Activated naive CD8-positive, alpha-beta T cell (primary cell): ENCODE data around the gene RXRA.

Source experiments
- H3K27ac Mint-ChIP-seq: one replicate; pipeline ENCODE4 v1.8.0; 2021; ENCODE audit warnings: mixed read lengths
- H3K27me3 Mint-ChIP-seq: one replicate; pipeline ENCODE4 v1.8.0; 2021; ENCODE audit warnings: mixed read lengths
- H3K36me3 Mint-ChIP-seq: one replicate; pipeline ENCODE4 v1.8.0; 2021; ENCODE audit warnings: mixed read lengths
- H3K4me1 Mint-ChIP-seq: one replicate; pipeline ENCODE4 v1.8.0; 2021; ENCODE audit warnings: low read depth, mixed read lengths
- H3K4me3 Mint-ChIP-seq: one replicate; pipeline ENCODE4 v1.8.0; 2021; ENCODE audit warnings: mild to moderate bottlenecking, mixed read lengths
- H3K9me3 Mint-ChIP-seq: one replicate; pipeline ENCODE4 v1.8.0; 2021; ENCODE audit warnings: low read depth, mixed read lengths

The RXRA gene

DNA sequence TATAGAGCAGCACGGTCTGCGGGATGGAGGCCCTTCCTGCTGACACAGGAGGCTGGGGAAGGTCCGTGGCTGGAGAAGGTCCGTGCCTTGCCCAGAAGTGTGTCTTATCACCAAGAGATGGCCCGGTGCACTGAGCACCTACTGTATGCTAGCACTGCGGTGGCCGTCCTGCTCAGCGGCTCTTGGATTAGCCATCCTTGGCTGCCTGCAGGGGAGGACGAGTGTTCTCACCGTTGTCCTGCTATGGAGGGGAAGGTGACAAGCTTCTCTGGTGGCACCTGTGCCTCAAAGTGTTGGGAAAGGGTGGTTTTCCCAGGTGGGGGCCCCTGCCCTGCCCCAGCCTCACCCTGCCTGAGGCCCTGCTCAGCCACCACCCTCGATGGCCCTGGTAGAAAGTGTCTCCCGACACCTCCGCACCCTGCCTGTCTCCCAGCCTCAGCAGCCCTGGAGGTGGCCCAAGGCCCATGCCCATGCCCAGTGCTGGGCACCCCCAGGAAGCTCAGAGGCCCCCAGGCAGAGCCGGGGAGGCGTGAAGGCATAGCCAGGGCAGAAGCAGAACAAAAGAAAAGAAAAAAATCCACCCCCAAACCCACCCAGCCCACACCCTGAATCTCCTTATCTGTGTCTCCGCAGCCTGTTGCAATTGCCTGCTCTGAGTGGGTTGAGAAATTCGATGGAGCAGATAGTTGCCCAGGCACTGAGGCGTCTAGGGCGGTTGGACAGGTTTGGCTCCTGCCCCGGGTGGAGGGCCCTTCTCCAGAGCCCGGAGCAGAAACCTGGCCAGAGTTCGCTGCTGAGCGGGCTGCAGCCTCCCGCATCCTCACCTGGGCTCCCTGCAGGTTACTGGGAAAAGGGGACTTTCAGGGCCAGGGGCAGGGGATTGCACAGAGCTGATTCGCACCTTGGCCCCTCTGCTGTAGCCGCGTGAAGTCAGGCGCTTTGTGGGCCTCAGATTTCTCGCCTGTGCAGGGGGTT, 30.5 kb downstream of the RXRA start:
- Mint-ChIP-seq H3K27me3 (no peaks in the 10 kb centered on the region), H3K4me3 (no peak overlapping the region), H3K36me3 (no peaks in the 10 kb centered on the region), H3K27ac (no peak overlapping the region), H3K4me1 (no peaks in the 10 kb centered on the region), H3K9me3 (no peaks in the 10 kb centered on the region)

DNA sequence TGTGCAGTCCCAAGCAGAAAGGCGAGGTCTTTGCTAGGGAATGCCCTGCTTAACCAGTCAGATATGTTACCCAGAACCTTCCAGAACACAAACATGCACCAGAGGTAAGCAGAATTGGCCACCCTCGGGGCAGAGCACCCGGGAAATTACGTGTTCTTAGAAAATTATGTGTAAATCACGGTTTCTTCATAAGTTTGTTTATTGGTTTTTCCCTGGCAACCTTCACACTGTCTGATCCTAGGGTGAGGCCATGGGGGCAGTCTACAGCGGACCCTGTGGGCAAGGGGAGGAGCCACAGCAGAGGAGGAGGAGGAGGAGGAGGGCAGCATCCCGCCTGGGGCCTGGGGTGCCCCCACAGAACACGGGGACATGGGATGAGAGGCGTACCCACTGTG, 31.4 kb downstream of the RXRA start:
- Mint-ChIP-seq H3K4me3 (no peak overlapping the region), H3K27me3 (no peaks in the 10 kb centered on the region), H3K4me1 (no peaks in the 10 kb centered on the region), H3K36me3 (no peaks in the 10 kb centered on the region), H3K27ac (no peak overlapping the region), H3K9me3 (no peaks in the 10 kb centered on the region)

DNA sequence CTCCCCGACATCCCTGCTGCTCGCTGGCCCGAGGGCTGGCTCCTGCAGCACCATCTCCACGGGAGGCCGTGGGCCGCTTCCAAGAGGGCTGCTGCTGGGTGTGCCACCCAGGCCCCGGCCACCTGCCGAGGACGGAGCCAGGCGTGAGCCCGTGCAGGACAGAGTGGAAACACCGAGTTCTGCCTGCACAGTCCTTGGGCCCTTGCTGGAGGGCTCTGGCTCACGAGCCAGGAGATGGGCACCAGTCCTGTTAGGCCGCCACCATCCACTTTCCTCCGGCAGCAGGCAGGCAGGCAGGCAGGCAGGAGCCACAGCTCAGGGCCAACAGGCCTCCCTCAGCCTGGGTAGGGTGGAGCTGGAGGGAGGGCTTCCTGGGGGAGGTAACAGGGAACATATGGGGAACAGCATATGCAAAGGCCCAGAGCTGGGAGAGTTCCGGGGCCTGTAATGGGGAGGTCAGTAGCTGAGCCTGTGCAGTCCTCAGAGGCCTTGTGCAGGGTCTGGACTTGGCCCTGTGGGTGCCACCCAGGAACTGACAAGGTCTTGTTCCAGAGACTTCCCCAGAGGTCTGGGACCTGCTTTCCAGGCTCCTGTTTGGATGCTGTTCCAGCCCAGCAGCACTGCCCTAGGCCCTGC, 31.9 kb downstream of the RXRA start:
- Mint-ChIP-seq H3K4me3 (no peak overlapping the region), H3K4me1 (no peaks in the 10 kb centered on the region), H3K27me3 (no peaks in the 10 kb centered on the region), H3K36me3 (no peaks in the 10 kb centered on the region), H3K27ac (no peak overlapping the region), H3K9me3 (no peaks in the 10 kb centered on the region)

DNA sequence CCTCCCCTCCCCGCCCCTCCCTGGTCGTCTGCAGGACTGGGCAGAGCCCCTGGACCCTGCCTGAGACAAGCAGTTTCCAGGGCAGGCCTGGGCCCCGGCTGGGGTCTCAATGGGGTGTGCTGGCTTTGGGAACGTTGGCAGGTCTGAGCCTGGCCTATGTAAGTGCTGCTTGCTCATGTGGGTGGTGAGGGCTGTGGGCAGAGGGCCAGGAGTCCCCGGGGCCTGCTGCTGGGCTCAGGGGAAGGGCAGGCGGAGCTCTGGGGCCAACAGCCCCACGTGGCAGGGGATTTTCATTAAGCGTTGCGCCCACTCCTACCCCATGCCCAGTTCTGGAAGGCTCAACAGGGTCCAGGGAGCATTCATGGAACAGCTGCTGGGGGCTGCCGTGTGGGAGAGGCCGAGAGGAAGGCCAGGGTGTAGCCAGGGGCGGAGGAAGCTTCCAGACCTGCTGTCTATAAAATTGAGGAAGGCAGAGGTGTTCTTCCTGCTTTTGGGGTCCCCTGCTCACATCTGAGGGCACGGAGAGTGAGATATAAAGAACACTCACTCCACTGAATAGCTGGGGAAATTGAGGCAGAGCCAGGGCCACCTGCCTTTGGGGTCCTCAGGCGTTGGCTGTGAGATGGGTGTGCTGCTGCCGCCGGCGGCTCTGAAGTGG, 32.5 kb downstream of the RXRA start:
- Mint-ChIP-seq H3K27me3 (no peaks in the 10 kb centered on the region), H3K4me3 (no peak overlapping the region), H3K27ac (no peak overlapping the region), H3K36me3 (no peaks in the 10 kb centered on the region), H3K9me3 (no peaks in the 10 kb centered on the region), H3K4me1 (no peaks in the 10 kb centered on the region)

DNA sequence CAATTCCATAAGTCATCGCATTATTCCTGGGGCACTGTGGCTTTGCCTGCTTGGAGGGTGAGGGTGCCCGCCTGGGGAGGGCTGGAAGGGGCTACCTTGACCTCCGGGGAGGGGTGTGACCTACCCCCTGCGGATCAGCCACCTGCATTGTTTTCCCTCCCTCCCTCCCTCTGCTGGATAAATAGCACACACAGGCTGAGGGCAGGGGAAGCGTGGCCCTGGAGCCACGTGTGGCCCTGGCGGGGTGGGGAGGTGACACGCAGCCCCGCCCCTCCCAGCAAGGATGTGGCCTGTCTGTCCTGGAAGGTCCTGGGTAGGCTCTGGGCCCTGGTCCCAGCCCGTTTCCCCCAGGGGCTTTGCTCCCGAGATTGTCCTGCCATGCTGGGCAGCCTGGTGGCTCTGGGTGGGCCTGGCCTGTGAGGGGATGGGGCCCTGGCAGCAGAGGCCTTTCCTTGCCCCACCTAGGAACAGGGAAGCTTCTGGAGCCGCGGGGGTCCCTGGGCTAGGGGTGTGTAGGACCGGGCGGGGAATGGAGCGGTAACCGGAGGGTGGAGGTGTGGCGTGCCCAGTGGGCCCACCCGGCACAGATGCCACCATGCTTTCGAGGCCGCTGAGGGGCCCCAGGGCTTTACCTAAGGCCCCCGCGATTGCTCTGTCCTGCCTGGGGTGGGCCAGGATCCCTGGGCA, 33.4 kb downstream of the RXRA start:
- Mint-ChIP-seq H3K4me1 (no peaks in the 10 kb centered on the region), H3K27ac (no peak overlapping the region), H3K27me3 (no peaks in the 10 kb centered on the region), H3K4me3 (no peak overlapping the region), H3K9me3 (no peaks in the 10 kb centered on the region), H3K36me3 (no peaks in the 10 kb centered on the region)

- Mint-ChIP-seq H3K9me3 (no peaks in the 10 kb centered on the region), H3K4me1 (no peaks in the 10 kb centered on the region), H3K36me3 (no peaks in the 10 kb centered on the region), H3K27me3 (no peaks in the 10 kb centered on the region), H3K4me3 (no peak overlapping the region), H3K27ac (no peak overlapping the region)
Observed at GRCh38 chr9:134360180-134360759, 34.0 kb downstream of the RXRA start.

DNA sequence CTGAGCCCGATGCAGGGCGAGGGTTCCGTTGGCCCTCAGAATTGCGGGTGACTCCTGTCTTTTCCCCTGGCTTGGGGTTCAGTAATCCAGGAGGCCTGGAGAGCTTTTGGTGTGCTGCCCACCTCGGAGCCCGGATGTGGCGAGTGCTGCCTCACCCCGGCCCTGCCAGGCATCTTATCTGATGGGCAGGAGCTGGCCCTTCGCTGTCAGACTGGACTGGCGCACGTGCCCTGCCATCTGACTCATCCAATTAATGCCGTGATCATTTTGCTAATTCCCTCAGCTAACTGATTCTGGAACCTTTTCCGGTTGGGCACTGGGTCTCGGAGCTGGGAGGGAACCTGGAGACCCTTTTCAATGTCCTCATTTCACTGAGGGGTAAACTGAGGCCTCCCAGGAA, 34.6 kb downstream of the RXRA start:
- no peaks in the 10 kb centered on the region for H3K36me3 Mint-ChIP-seq

GRCh38 chr9:134361426-134361825, 35.2 kb downstream of the RXRA start:
- no peak overlapping the region for H3K27ac Mint-ChIP-seq
- no peak overlapping the region for H3K4me3 Mint-ChIP-seq
- H3K27me3 Mint-ChIP-seq: no peaks in the 10 kb centered on the region
- H3K9me3 Mint-ChIP-seq: no peaks in the 10 kb centered on the region
- H3K36me3 Mint-ChIP-seq: no peaks in the 10 kb centered on the region
- H3K4me1 Mint-ChIP-seq: no peaks in the 10 kb centered on the region

More for the DNA sequence above, 34.6 kb downstream of the RXRA start:
- no peak overlapping the region for H3K27ac Mint-ChIP-seq
- H3K4me3 Mint-ChIP-seq: no peak overlapping the region
- no peaks in the 10 kb centered on the region for H3K9me3 Mint-ChIP-seq
- no peaks in the 10 kb centered on the region for H3K4me1 Mint-ChIP-seq
- H3K27me3 Mint-ChIP-seq: no peaks in the 10 kb centered on the region

DNA sequence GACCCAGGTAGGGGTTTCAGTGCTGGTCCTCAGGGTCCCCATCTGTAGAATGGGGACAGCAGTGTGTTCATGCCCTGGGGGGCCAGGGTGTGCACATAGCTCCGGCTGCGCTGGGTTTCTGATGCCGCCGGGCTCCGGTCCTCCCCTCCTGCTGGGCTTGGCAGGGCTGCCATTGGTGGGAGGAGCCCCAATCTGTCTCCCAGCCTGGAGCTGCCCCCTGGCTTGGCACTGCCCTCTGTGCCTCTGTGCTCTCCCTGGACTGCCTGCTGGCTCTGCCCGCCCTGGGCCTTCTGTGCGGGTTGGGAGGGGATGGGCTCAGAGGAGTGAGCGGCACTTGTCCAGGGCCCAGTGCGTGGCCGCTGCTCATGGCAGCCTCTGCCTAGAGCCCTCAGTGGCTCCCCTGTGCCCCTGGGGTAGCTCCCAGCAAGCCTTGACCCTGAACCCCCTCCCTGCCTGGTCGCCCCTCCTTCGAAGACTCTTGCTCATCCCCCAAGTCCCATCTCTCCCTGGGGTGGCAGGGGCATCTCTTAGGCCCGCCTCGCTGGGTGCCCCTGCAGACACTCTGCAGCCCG, 35.7 kb downstream of the RXRA start:
- H3K4me1 Mint-ChIP-seq: no peaks in the 10 kb centered on the region
- no peak overlapping the region for H3K4me3 Mint-ChIP-seq
- no peaks in the 10 kb centered on the region for H3K9me3 Mint-ChIP-seq
- no peak overlapping the region for H3K27ac Mint-ChIP-seq
- H3K36me3 Mint-ChIP-seq: no peaks in the 10 kb centered on the region
- no peaks in the 10 kb centered on the region for H3K27me3 Mint-ChIP-seq

- Mint-ChIP-seq H3K4me1 (peaks cover 1% of the 10 kb centered on the region), H3K27me3 (no peaks in the 10 kb centered on the region), H3K27ac (no peak overlapping the region), H3K4me3 (no peak overlapping the region), H3K36me3 (no peaks in the 10 kb centered on the region), H3K9me3 (no peaks in the 10 kb centered on the region)
Observed at GRCh38 chr9:134363450-134363849, 37.2 kb downstream of the RXRA start.

DNA sequence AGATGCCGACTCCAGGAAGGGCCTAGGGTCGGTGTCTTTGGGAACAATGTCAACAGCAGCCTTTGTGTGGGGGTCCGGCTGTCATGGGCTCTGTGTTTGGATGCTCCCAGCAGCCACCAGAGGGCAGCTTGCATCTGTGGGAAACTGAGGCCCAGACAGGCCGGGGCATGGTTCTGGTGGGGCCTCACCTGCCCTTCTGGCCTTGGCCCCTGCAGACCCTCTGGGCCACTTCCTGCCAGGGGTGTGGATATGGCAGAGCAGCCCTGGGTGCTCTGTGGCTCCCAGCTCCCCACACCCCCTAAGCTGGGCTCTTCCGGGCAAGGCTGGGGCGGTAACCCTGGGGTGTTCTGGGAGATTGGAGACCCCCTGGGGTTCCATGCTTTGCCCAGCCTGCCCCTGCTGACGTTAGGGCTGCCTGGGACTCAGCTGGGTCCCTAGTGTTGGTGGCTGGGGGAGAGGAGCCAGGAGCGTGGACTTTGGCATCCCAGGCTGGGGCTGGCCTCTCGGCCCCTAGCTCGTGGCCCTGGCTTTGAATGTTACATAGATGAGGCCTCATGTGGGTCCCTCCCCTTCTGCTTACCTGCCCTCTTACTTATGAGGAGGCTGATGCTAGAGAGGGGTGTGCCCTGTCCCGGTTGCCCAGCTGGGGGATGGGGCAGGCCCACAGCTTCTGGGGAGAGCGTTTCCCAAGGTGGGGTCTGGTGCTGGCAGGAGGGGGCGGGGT, 38.3 kb downstream of the RXRA start:
- Mint-ChIP-seq H3K27me3 (no peaks in the 10 kb centered on the region), H3K4me3 (no peak overlapping the region), H3K4me1 (peaks cover 1% of the 10 kb centered on the region), H3K9me3 (no peaks in the 10 kb centered on the region), H3K36me3 (no peaks in the 10 kb centered on the region), H3K27ac (no peak overlapping the region)

- peaks cover 1% of the 10 kb centered on the region for H3K4me1 Mint-ChIP-seq
- H3K27me3 Mint-ChIP-seq: no peaks in the 10 kb centered on the region
- no peaks in the 10 kb centered on the region for H3K9me3 Mint-ChIP-seq
- H3K4me3 Mint-ChIP-seq: no peak overlapping the region
- H3K36me3 Mint-ChIP-seq: no peaks in the 10 kb centered on the region
- no peak overlapping the region for H3K27ac Mint-ChIP-seq
Observed at GRCh38 chr9:134365115-134365596, 38.9 kb downstream of the RXRA start.

- no peak overlapping the region for H3K4me3 Mint-ChIP-seq
- no peaks in the 10 kb centered on the region for H3K9me3 Mint-ChIP-seq
- no peaks in the 10 kb centered on the region for H3K36me3 Mint-ChIP-seq
- no peaks in the 10 kb centered on the region for H3K27me3 Mint-ChIP-seq
- H3K27ac Mint-ChIP-seq: no peak overlapping the region
- peaks cover 1% of the 10 kb centered on the region for H3K4me1 Mint-ChIP-seq
Observed at GRCh38 chr9:134365791-134366222, 39.6 kb downstream of the RXRA start.
